Frontal cortex (tissue), 4 donors: ENCODE data around the gene KIF17. TPM values are rescaled to one million over a fixed set of nuclear protein-coding genes. Genes with fewer than 3 reads are reported as not detected.

Experiments
- DNase-seq, 2 donors: peaks; one replicate each; pipeline ENCODE4 v3.0.0; 2012; ENCODE audit warnings: low spot score in 2 of 2
- FAIRE-seq: peaks from 2 replicates; lab custom pipeline; 2012; peaks lifted over from hg19 to GRCh38; lab: Jason Lieb, UNC
- total RNA-seq: library from RNA; depleted of rRNA; stranded (reverse); fragments of >200 nt; gene quantifications from one replicate; pipeline ENCODE4 v1.2.3, GENCODE V29; 2014
- donor health status: control.
- donor health status: control.
- donor health status: control.

KIF17 gene
- total RNA-seq, 1 donor from 2014 or later: 10.2 TPM

DNA sequence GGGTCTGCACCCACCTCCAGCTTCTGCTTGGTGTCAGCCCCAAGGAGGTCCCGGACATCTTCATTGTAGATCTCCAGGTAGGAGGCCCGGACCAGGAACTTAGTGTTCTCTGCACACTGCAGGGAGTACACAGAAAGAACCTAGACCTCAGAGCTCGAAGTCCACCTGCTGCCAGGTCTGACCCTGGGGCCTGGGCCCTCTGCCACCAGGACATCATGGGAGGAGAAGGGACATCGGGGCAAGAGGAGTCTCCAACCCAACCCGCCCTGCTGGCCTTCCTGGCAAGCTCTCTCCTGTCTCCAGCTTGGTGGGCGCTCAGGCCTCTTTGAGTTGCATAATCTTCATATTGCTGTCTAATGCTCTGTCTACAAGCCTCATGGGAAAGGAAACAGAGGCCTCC is 4.4 kb downstream of the KIF17 start:
- no peak for DNase-seq

DNA sequence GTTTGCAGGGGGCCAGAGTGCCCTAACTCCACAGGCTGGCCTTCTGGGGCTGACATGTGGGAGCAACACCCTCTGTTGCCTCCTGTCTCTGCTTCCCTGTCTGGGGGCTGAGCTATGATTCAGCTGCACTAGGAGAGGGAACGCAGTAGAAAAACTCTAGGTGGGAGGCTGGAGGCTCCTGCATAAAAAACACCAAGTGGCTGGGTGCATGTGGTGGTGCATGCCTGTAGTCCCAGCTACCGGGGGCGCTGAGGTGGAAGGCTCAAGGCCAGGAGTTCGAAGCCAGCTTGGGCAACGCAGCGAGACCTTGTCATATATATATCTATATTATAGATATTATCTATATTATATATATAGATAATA is 5.6 kb downstream of the KIF17 start:
- no peak for FAIRE-seq
- DNase-seq: no peak

More for the DNA sequence above, 4.4 kb downstream of the KIF17 start:
- FAIRE-seq: no peak

DNA sequence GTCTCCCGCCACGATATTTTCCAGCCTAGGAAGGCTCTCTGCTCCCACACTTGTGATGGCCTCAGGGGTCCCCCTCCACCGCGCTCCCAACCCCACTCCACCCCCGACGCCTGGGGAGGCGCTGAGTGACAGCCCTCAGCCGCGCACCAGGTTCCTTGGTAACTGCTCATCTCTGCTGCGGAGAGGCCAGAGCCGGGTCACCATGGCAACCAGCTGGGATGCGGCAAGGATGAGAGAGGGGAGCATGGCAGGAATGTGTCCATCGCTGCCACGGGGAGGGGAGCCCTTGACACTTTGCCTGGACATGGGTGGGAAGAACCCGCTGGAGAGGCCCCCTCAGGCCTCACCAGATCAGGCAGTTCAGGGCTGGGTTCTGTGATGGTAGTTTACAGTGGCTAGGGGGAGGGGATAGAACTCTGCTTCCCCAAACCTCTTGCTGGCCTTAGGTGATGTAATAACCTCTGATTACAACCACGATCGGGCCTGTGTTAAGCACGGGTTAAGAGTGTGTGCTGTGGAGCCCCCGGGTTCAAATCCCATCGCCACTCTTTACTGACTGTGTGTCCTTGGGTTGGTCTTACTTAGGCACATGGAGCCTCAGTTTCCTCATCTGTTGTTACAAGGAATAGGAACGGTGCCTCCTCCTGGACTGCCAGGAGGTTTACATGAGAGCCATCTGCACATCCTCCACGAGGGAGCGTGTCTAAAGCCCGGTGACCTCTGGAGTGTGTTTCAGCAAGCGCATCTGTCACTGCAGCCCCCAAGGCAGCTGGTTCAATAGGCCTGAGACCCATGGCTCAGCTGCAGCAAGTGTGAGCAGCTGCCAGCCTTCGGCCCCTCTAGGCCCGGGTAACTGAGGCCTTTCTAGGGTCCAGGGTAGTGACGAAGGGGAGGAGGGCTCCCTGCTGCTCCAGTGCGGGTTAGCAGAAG is 6.3 kb downstream of the KIF17 start:
- FAIRE-seq: no peak

DNA sequence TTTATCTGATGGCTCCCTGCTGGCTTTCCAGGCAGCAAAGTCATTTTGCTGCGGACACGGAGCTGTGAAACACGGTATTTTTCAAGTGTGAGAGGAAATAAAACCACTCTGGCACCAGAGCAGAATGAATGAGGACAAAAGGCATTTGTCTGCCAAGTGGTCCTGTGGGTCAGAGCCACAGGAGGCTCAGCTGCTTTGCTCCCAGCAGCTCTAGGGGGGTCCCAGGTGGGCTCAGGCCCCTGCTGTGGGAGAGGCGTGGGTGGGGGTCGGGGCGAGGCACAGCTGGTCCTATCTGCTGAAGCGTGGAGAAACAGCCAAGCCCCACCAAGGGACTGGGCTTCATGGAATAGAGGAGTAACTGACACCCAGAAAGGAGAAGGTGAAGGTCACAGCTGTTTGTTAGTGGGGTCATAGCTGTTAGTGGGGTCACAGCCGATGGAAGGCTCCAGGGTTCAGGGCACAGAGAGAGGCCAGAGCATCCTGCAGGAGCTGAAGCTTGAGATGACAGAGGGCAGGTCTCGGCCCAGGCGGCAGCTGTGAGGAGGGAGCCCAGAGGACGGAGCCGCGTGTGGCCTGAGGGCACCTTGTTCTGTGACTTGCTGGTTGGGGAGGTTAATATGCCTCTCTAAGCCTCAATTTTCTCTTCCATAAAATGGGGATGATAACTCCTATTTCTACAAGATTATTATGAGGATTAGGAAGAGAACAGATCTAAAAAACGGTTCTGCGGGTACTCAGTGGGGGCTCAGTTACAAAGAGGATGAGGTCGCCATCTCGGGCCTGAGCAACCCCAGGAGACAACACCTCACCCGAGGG is 7.1 kb downstream of the KIF17 start:
- DNase-seq: no peak
- no peak for FAIRE-seq

More for the DNA sequence above, 6.3 kb downstream of the KIF17 start:
- peak in 1 of 2 donors; percentile 57 for DNase-seq

DNA sequence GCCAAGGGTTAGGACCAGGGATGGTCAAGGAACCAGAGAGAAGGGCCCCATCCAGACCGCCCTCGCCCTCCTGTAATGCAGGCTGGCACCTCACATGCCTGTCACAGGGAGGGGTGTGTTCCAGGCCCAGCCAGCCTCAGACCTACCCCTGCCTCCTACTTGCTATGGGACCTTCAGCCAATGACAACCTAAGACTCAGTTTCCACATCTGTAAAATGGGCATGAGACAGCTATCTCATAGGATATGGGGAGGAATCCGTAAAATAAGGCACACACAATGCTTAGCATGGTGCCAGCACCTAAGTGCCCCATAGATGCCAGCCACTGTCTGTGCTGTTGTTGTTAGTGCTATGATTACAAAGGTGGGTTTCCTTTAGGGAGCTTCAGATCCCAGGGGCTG is 7.9 kb downstream of the KIF17 start:
- FAIRE-seq (no peak), DNase-seq (no peak)

DNA sequence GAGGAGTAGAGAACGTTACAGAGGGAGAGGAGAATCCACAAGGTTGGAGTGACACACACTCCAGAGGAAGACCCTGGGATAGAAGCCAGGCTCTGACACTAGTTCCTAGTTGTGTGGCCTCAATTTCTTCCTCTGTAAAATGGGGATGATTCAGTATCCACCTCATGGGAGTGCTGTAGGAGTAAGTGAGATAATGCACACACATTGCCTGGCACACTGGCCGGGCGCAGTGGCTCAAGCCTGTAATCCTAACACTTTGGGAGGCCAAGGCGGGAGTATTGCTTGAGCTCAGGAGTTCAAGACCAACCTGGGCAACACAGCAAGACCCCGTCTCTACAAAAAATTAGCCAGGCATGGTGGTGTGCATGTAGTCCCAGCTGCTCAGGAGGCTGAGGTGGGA is 8.9 kb downstream of the KIF17 start:
- DNase-seq (no peak), FAIRE-seq (no peak)

DNA sequence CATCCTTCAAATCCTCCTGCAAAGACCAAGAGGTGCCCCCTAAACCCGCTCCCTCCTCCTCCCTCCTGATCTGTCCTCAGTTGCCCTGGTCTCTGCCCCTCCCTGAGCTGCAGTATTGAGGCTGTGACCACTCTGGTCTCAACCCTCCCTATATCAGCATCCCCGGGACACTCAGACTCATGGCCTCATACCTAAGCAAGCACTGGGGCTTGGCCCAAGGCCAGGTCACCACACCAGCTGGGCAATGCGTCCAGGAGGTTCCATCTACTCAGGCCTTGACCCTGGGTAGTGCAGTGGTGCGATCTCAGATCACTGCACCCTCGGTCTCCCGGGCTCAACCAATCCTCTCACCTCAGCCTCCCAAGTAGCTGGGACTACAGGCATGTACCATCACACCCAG is 9.8 kb downstream of the KIF17 start:
- DNase-seq (no peak), FAIRE-seq (no peak)

DNA sequence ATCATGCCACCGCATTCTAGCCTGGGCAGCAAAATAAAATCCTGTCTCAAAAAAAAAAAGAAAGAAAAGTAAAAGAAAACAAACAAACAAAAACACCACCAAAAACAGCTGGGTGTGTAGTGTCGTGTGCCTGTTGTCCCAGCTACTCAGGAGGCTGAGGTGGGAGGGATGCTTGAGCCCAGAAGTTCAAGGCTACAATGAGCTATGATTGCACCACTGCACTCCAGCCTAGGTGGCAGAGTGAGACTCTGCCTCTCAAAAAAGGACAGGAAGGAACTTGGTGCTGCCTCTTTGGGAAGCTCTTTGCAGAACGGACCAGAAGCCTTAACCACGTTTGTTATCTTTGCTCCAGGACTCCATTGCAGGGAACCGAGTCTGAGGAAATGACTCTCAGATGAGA is 11.0 kb downstream of the KIF17 start:
- no peak for FAIRE-seq

DNA sequence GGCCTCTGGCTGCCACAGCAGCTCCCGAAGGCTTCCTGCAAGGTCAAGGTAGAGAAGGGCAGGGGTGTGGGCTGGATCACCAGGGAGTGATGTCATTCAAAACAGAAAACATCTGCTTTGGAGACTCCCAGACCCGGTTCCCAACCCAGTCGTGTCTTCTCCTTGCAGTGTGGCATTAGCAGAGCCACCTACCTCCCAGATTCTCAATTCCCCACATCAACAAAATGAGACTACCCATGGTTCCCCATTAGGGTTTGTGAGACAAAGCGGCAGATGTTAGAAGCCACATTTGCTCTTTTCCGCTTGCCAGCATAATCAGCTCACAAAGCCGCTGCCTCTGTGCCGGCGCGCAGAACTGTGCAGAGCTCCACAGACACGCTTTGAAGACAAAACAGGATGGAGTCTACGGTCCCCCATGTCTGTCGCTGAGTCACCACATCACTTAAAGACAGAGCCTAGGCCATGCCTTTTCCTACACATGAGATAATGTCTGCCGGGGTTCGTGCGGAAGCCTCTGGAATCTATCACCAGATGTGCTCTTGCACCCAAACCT is 12.5 kb downstream of the KIF17 start:
- DNase-seq (no peak), FAIRE-seq (no peak)

More for the DNA sequence above, 11.0 kb downstream of the KIF17 start:
- DNase-seq: no peak

DNA sequence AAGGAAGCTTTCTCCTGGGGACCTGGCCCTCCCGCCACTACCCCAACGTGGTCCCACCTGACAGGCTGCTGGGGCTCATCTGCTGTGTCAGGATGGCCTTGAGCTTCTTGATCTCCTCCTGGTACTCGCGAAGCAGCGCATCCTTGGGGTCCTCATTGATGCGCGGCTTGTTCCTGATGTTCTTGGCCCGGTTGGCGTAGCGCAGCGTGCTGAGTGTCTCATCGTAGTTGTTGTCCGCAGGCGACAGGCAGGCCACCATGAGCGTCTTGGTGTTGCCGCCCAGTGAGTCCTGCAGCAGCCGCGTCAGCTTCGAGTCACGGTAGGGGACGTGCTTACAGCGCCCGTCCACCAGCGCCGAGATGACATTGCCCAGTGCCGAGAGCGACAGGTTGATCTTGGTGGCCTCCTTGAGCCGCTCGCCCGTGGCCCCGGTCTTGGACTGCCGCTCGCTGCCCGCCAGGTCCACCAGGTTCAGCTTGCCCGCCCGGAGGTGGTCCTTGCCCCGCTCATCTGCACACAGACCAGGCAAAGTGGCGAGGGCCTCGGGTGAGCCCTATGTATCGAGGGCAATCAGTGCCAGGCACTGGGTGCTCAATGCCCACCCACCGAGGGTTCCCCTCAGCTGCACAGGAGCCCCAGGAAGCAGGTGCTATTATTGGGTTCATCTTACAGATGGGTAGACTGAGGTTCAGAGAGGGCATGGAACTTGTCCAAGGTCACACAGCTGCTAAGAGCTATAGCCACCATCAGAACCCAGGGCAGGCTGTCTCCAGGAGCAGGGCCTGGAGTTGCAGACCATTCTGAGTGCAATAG is 13.2 kb downstream of the KIF17 start:
- FAIRE-seq (no peak), DNase-seq (no peak)

DNA sequence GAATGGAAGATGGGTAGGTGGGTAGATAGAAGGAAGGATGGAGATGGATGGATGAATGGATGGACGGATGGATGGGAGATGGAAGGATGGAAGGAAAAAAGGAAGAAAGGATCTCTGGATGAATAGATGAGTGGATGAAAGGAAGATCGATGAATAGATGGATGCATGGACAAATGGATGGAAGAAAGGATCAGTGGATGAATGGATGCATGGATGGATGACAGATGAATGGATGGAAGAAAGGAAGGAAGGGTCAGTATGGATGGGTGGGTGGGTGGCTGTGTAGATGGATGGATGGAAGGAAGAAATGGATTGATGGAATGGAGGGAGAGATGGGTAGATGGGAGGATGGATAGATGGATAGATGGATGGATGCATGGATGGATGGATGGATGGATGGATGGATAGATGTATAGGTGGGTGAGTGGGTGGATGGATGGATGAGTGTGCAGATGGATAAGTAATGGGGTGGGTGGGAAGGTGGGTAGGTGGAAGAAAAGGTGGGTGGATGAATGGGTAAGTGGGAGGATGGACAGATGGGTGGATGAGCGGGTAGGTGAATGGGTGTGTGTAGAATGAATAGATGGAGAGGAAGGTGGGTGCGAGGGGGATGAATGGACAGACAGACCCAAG is 14.6 kb downstream of the KIF17 start:
- no peak for FAIRE-seq

DNA sequence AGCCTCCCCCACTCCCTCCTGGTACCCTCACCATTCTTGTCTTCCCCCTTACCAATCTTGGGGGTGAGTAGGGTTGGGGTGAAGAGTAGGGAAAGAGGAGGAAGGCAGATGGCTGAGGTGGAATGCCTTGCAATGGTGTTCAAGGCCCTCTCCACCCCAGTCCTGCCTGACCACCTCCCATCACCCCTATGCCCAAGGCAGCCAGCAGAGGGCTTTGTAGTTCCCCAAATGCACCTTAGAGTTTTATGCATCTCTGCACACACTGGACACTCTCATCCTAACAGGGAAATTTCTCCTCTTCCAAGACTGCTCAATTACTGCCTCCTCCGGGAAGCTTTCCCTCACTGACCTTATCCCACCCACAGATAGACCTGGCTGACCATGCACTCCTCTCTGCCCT is 15.4 kb downstream of the KIF17 start:
- FAIRE-seq (no peak), DNase-seq (no peak)

More for the DNA sequence above, 14.6 kb downstream of the KIF17 start:
- DNase-seq: no peak

DNA sequence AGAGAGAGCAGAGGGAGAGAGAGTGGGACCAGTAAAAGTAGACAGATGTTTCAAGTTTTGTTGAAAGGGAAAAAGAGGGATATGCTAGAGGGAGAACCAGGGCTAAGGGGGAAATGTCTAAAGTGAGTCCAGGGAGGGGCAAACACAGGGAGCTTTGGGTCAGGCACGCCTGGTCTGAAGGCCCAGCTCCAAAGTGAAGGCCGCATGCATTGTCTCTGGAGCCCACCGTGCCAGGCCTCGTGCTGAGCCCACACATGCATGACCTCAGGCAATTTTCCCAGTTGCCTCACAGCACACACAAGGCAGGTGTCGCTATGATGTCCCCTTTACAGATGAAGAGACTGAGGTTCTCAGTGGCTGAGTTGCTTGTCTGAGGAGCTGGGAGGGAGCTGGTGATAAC is 16.0 kb downstream of the KIF17 start:
- FAIRE-seq: no peak

DNA sequence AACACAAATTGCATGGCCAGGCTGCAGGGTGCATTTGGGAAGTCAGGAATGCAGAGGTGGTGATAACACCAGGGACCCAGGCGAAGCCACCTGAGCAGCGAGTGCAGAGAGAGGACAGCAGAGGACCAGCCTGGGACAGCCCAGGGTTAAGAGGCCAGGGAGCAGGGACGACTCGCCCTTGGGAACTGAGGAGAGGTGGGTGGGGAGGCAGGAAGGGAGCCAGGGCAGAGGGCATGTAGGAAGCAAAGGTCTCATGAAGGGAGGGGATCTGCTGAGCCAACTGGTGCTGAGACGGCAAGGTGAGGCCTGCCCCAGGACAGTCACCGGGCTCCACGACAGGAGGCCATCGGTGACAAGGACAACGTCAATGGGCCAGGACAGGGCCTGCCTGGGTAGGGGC is 16.4 kb downstream of the KIF17 start:
- DNase-seq: no peak
- no peak for FAIRE-seq

More for the DNA sequence above, 16.0 kb downstream of the KIF17 start:
- DNase-seq: no peak

DNA sequence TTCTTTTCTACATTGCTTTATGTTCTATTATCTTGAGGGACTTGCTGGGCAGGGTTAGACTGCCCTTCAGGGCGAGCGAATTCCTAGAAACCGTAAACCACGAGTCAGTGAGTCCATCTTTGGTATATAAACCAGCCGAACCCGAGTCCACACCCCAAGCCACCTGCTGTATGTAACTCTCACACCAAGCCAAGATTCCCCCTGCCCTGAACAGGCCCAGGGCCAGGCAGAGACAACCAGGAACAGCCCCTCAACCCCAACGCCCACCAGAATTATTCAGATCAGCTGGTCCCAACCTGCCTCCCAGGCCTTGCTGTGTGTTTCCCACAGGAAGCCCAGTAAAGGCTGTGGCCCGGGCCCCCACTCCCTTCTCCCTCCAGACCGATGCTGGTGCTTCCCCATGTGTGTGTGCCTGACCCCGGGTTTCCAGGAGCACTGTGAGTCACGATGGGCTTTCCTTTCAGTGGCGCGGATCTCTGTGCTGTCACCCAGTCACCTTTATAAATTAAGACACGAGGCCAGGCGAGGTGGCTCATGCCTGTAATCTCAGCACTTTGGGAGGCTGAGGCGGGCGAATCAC is 17.1 kb downstream of the KIF17 start:
- DNase-seq (no peak), FAIRE-seq (no peak)

DNA sequence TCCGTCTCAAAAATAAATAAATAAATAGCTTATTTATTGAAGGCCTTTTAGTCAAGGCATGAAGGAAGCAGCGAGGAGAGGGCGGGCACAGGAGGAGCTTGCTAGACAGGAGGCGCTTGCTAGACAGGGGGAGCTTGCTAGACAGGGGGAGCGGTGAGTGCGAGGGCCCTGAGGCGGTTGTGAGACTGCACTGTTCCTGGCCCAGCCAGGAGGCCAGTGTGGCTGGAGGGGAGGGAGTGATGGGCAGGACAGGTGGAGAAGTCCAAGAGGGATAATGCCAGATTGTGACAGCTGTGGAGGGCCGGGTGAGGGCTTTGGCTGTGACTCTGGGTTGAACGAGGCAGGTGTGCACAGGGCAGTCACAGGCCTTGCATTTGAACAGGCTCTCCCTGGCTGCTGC is 18.2 kb downstream of the KIF17 start:
- DNase-seq (no peak), FAIRE-seq (no peak)

DNA sequence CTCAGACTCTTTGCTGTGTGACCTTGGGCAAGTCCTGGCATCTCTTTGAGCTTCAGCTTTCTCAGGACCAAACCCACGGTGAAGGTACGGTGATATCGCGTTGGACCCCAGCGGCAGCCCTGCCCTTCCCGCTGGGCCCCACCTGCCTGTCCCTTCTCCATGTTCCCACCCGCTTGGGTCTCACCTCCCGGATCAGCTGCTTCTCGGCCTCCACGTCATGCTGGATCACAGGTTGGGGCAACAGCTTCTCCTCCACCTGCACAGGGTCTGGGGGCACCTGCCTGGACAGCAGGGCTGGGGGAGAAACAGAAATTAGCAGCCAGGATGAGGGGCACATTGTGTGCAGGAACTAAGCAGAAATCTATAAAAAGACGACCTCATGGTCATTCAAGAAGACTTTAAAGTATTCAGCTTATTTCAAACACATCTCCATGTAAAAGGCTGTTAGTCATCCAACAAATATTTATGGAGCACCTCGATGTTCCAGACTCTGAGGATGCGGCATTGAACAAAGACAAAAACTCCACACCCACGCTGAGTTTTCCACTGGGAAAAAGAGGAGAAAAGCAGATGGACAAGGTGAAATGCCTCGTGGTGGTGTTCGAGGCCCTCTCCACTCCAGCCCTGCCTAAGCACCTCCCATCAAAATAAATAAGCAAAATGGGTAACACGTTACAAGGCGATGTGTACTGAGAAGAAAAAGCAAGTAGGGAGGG is 19.5 kb downstream of the KIF17 start:
- FAIRE-seq: no peak
- no peak for DNase-seq

DNA sequence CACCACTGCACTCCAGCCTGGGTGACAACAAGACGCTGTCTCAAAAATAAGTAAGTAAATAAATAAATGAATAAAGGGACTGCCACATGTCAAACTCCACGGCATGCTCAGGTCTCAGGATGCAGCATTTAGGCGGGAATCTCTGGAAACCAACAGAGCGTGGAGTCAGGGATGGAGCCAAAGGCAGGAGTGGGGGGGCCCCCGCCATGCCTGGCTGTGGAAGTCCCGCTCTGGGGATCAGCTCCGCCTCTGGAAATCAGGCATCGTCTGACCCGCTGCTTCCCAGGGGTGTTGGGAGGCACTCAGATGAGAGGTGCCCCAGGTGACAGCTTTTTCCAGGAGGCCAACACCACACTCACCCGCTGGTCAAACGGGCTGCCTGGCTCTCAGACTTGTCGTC is 20.2 kb downstream of the KIF17 start:
- DNase-seq (no peak), FAIRE-seq (no peak)
